Keratinocyte (primary cell): ENCODE results near the gene AHCY. TPM values are rescaled to one million over a fixed set of nuclear protein-coding genes. Genes with fewer than 3 reads are reported as not detected.

Experiments used
- DNase-seq: peaks from one replicate; pipeline ENCODE4 v3.0.0-alpha.2; 2011; ENCODE audit warnings: low read depth, missing footprints, low spot score
- FAIRE-seq: peaks from 2 replicates; lab custom pipeline; 2011; peaks lifted over from hg19 to GRCh38; lab: Jason Lieb, UNC
- H2AFZ ChIP-seq: 2 replicates; pipeline ENCODE4 v1.6.0; 2012; ENCODE audit warnings: low read length, control low read depth, inconsistent platforms; ENCODE audit not compliant: control insufficient read depth
- H3K27ac ChIP-seq: 2 replicates; pipeline ENCODE4 v1.5.1; 2011; ENCODE audit warnings: low read length; ENCODE audit not compliant: control insufficient read depth, insufficient read depth
- H3K27me3 ChIP-seq: 3 replicates; pipeline ENCODE4 v1.6.0; 2011; ENCODE audit warnings: low read length; ENCODE audit not compliant: control insufficient read depth, insufficient read depth; ENCODE audit errors: extremely low read depth
- H3K36me3 ChIP-seq, 2 experiments: 2 replicates in 1 of 2; 3 replicates in 1 of 2; pipeline ENCODE4 v1.5.1; 2011; ENCODE audit warnings: low read length in 2 of 2, mild to moderate bottlenecking in 1 of 2; ENCODE audit not compliant: control insufficient read depth in 2 of 2, insufficient read depth in 2 of 2; ENCODE audit errors: extremely low read depth in 1 of 2
- H3K4me1 ChIP-seq: 3 replicates; pipeline ENCODE4 v1.5.1; 2011; ENCODE audit warnings: low read length; ENCODE audit not compliant: control insufficient read depth, insufficient read depth; ENCODE audit errors: extremely low read depth
- H3K4me2 ChIP-seq: 3 replicates; pipeline ENCODE4 v1.6.0; 2011; ENCODE audit warnings: low read depth, low read length; ENCODE audit not compliant: control insufficient read depth, insufficient read depth; ENCODE audit errors: extremely low read depth
- H3K4me3 ChIP-seq, 3 experiments: fragments of 200-600 bp in 1 of 3; sonication (generic) in 1 of 3; 2 replicates in 2 of 3; 3 replicates in 1 of 3; pipeline ENCODE4 v1.5.1; 2011 to 2016; ENCODE audit warnings: low read length in 3 of 3, mild to moderate bottlenecking in 3 of 3, control low read depth in 2 of 3, inconsistent platforms in 1 of 3, low read depth in 1 of 3, mixed read lengths in 1 of 3, mixed run types in 1 of 3, moderate library complexity in 1 of 3; ENCODE audit not compliant: control insufficient read depth in 2 of 3, insufficient read depth in 2 of 3; ENCODE audit errors: extremely low read depth in 1 of 3
- H3K79me2 ChIP-seq: 2 replicates; pipeline ENCODE4 v1.6.0; 2012; ENCODE audit warnings: low read length; ENCODE audit not compliant: control insufficient read depth, insufficient read depth
- H3K9ac ChIP-seq: 3 replicates; pipeline ENCODE4 v1.6.0; 2011; ENCODE audit warnings: low read length; ENCODE audit not compliant: control insufficient read depth, insufficient read depth; ENCODE audit errors: extremely low read depth
- H3K9me1 ChIP-seq: 3 replicates; pipeline ENCODE4 v1.6.0; 2011; ENCODE audit warnings: low read length; ENCODE audit not compliant: control insufficient read depth, insufficient read depth; ENCODE audit errors: extremely low read depth
- H3K9me3 ChIP-seq: 2 replicates; pipeline ENCODE4 v1.5.1; 2012; ENCODE audit warnings: low read depth, low read length; ENCODE audit not compliant: control insufficient read depth
- H4K20me1 ChIP-seq: 3 replicates; pipeline ENCODE4 v1.6.0; 2011; ENCODE audit warnings: low read length; ENCODE audit not compliant: control insufficient read depth, insufficient read depth; ENCODE audit errors: extremely low read depth
- CTCF ChIP-seq, 3 experiments: IDR thresholded peaks in 1 of 3; conservative IDR thresholded peaks in 1 of 3; optimal IDR thresholded peaks in 1 of 3; 2 replicates in 2 of 3; 3 replicates in 1 of 3; pipeline versions ENCODE3 to v1.5.1; 2011; ENCODE audit warnings: low read length in 3 of 3, mild to moderate bottlenecking in 3 of 3, moderate library complexity in 2 of 3, control low read depth in 1 of 3, inconsistent platforms in 1 of 3; ENCODE audit not compliant: insufficient read depth in 2 of 3; ENCODE audit errors: extremely low read depth in 1 of 3
- EZH2 ChIP-seq: IDR thresholded peaks from one replicate; pipeline ENCODE4 v1.6.1; 2012; ENCODE audit warnings: inconsistent platforms, mild to moderate bottlenecking, low read length, moderate library complexity
- dilution Hi-C: fragments of 300-500 bp; cut with MboI; formaldehyde crosslinking; loops from one replicate; pipeline ENCODE4 v1.7.0; 2020; ENCODE audit warnings: low sequenced_read_pairs; ENCODE audit not compliant: extremely low pct_ligation_motif_present
- polyA plus RNA-seq, 5 experiments: library from polyadenylated mRNA; depleted of rRNA in 3 of 5; stranded (reverse) in 3 of 5; stranded (forward) in 1 of 5; unstranded in 1 of 5; fragments of >200 nt; gene quantifications; 1 replicate in 1 of 5; 2 replicates in 3 of 5; 3 replicates in 1 of 5; pipeline versions ENCODE4 v1.2.1 to v1.2.3, GENCODE V29; 2011 to 2012; ENCODE audit warnings: missing spikeins in 2 of 5, low read depth in 1 of 5, low replicate concordance in 1 of 5

AHCY gene
- polyA plus RNA-seq, 1 donor (not counting 4 experiments of a cell fraction or from before 2014, with no cell fraction given), result 320 TPM

GRCh38 chr20:34246126-34246626, 57.0 kb downstream of the AHCY start:
- H4K20me1 ChIP-seq, result no peaks in the 10 kb centered on the region
- FAIRE-seq (no peak), DNase-seq (no peak)
- H3K79me2 ChIP-seq, result no peaks in the 10 kb centered on the region
- peaks cover 7% of the 10 kb centered on the region for H3K27me3 ChIP-seq
- dilution Hi-C loops, result no loop called here
- no peaks in the 10 kb centered on the region for H3K4me1 ChIP-seq
- no peak overlapping the region for H3K27ac ChIP-seq
- H3K9me1 ChIP-seq, result no peaks in the 10 kb centered on the region
- H3K9me3 ChIP-seq, result no peaks in the 10 kb centered on the region
- H3K9ac ChIP-seq, result no peak overlapping the region
- no peaks in the 10 kb centered on the region for H3K36me3 ChIP-seq
- H3K4me2 ChIP-seq, result no peak overlapping the region
- H2AFZ ChIP-seq, result no peak overlapping the region
- TF ChIP-seq EZH2 (no peak), CTCF (optimal IDR thresholded peaks at IDR 0.05 in 1 of 3, IDR thresholded peaks at IDR 0.05 in 1 of 3, conservative IDR thresholded peaks at IDR 0.05 in 1 of 3; ENCODE audit: extremely low read depth in 1 of 3, insufficient read depth in 2 of 3, low read length in 3 of 3) (no peak)
- no peak overlapping the region for H3K4me3 ChIP-seq

- H3K9me3 ChIP-seq, result no peaks in the 10 kb centered on the region
- DNase-seq, result no peak
These were observed 59.8 kb downstream of the AHCY start for GRCh38 chr20:34243377-34243776.

More at GRCh38 chr20:34243377-34243776, 59.8 kb downstream of the AHCY start:
- no peaks in the 10 kb centered on the region for H3K4me1 ChIP-seq
- H3K9me1 ChIP-seq, result no peaks in the 10 kb centered on the region
- H2AFZ ChIP-seq, result no peak overlapping the region
- H3K9ac ChIP-seq, result no peak overlapping the region
- no peaks in the 10 kb centered on the region for H3K36me3 ChIP-seq
- H3K4me2 ChIP-seq, result no peak overlapping the region
- H3K27ac ChIP-seq, result no peak overlapping the region
- dilution Hi-C loops, result no loop called here
- no peaks in the 10 kb centered on the region for H4K20me1 ChIP-seq
- no peak for TF ChIP-seq EZH2
- TF ChIP-seq CTCF (optimal IDR thresholded peaks at IDR 0.05 in 1 of 3, IDR thresholded peaks at IDR 0.05 in 1 of 3, conservative IDR thresholded peaks at IDR 0.05 in 1 of 3; ENCODE audit: extremely low read depth in 1 of 3, insufficient read depth in 2 of 3, low read length in 3 of 3), result no peak
- no peak overlapping the region for H3K4me3 ChIP-seq
- FAIRE-seq, result no peak
- H3K27me3 ChIP-seq, result peaks cover 26% of the 10 kb centered on the region
- H3K79me2 ChIP-seq, result no peaks in the 10 kb centered on the region
